ENCODE measurements around the gene NAA10. TPM values are rescaled to one million over a fixed set of nuclear protein-coding genes. Genes with fewer than 3 reads are reported as not detected.

Gene NAA10
- total and polyA plus RNA-seq, 2 of the 13 experiments (the other 11 are each of a cell fraction or from before 2014, with no cell fraction given), result 49.2 to 51.7 TPM

DNA sequence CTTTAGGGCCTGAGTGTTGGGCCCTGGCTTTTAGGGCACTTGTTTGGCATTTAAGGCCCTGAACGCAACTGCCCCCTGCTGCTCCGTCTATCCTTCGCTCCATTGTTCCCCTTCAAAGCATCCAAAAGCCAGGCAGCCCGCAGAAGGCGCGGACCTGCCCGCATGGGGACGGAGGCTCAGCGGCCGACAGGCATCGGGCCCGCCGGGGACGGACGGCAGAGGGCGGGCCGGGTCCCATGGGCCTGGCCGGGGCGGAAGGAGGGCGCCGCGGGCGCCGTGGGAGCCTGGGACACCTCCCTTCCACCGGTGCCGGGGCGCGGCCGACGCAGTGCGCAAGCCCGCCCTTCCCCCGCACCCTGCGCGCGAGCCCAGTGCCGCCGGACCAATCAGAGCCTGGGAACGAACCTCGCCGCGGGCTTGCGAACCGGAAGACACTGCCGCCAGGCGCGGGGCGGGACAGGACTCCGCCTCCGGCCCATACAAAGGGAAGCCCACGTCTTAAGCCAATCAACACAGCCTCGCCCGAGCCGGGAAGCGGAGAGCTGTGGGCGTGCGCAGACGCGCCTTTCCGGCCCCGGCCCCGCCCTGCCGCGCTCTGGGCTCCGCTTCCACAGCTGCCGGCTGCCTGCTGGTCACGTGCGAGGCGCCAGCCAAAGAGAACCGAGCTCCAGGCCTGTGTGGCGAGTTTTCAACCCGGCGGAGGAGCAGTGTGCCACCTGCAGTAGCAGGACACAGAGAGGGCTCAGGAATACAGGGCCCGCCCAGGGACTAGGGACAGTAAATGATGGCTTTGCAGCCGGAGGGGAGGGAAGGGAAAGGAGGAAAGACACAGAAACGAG lies 6.7 kb downstream of the NAA10 start:
- ChIA-PET POLR2A (interaction anchor here (0.5 to 4.2 kb wide), 19 partner anchors 7 to 301 kb away, joined by 3 to 82 read pairs (median 4); partner anchors contain the start of genes HCFC1, IDH3G, IRAK1 and L1CAM), CTCF (ENCODE audit: low intra/inter-chr PET ratio, low total read pairs) (no interaction called here)
- Histone ChIP-seq H3K36me3 (replicated peaks in 1 of 2; ENCODE audit: control insufficient read depth in 1 of 2, insufficient read depth in 2 of 2, low read length in 2 of 2) (peaks cover 1 to 8% of the 10 kb centered on the region in 2 experiments; a peak in 1 of 5 replicates), H3K4me2 (ENCODE audit: low read depth, low read length) (peak overlapping the region; percentile 76), H3K27me3 (ENCODE audit: control insufficient read depth in 1 of 2, insufficient read depth in 2 of 2, low read length in 2 of 2) (no peaks in the 10 kb centered on the region), H3K79me2 (ENCODE audit: insufficient read depth, low read length) (no peaks in the 10 kb centered on the region), H3K27ac (ENCODE audit: extremely low read length, insufficient read depth, low read length) (peak overlapping the region; percentile 89), H3K9me3 (ENCODE audit: low read length) (no peaks in the 10 kb centered on the region), H3K9ac (ENCODE audit: insufficient read depth, low read depth, low read length) (peak overlapping the region; percentile 89), H3K4me1 (ENCODE audit: insufficient read depth, low read length) (peaks cover 52% of the 10 kb centered on the region), H3K4me3 (replicated peaks in 1 of 3; ENCODE audit: insufficient read depth in 1 of 3, low read depth in 2 of 3, low read length in 3 of 3) (peak overlapping the region; percentile 71 to 79 (median 76)), H4K20me1 (ENCODE audit: insufficient read depth, low read length) (no peaks in the 10 kb centered on the region), H2AFZ (ENCODE audit: low read length) (no peak overlapping the region)
- BruUV-seq (replicated peaks), result no TSS peak
- DNase-seq (ENCODE audit: low spot score), result peak; percentile 90
- WGBS (ENCODE audit: low lambda C conversion rate), result 7% methylated on average over 3 of the region's 76 CpGs
- in situ Hi-C loops (cut with HindIII; ENCODE audit: extremely low pct_ligation_motif_present, low pct_unique_long_range_greater_than_20kb) (no loop called here), intact Hi-C loops (cut with micrococcal nuclease; ENCODE audit: unreplicated experiment) (no loop called here)
- ATAC-seq, result peak; percentile 89
- FAIRE-seq, result peak; percentile 93
- peak; percentile 84 for TF ChIP-seq ELF1 (CRISPR knock-in tag; IDR thresholded peaks at IDR 0.05)
- no peak for TF ChIP-seq MZF1 (CRISPR knock-in tag; IDR thresholded peaks at IDR 0.05; ENCODE audit: borderline replicate concordance)
- TF ChIP-seq MIER3 (CRISPR knock-in tag; IDR thresholded peaks at IDR 0.05; ENCODE audit: borderline replicate concordance), result 0 out of 2 replicates have a peak, but pooled peaks have one; percentile 20
- no peak for TF ChIP-seq KLF16 (CRISPR knock-in tag; IDR thresholded peaks at IDR 0.05)
- no peak for TF ChIP-seq TCF7L2 (IDR thresholded peaks at IDR 0.05; ENCODE audit: low read depth, low read length)
- peak; percentile 78; the same call in 1 of the 2 replicates for TF ChIP-seq KLF12 (CRISPR knock-in tag; IDR thresholded peaks at IDR 0.05; ENCODE audit: borderline replicate concordance)
- peak; percentile 43; the same call in 1 of the 2 replicates for TF ChIP-seq SALL1 (CRISPR knock-in tag; IDR thresholded peaks at IDR 0.05)
- TF ChIP-seq NKX3-1 (CRISPR knock-in tag; IDR thresholded peaks at IDR 0.05), result 0 out of 2 replicates have a peak, but pooled peaks have one; percentile 6
- TF ChIP-seq, protein P1, sequence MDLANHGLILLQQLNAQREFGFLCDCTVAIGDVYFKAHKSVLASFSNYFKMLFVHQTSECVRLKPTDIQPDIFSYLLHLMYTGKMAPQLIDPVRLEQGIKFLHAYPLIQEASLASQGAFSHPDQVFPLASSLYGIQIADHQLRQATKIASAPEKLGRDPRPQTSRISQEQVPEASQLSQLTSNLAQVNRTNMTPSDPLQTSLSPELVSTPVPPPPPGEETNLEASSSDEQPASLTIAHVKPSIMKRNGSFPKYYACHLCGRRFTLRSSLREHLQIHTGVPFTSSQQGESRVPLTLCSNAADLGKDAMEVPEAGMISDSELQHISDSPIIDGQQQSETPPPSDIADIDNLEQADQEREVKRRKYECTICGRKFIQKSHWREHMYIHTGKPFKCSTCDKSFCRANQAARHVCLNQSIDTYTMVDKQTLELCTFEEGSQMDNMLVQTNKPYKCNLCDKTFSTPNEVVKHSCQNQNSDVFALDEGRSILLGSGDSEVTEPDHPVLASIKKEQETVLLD (CRISPR knock-in tag; IDR thresholded peaks at IDR 0.05; ENCODE audit: low read depth), result peak; percentile 41
- TF ChIP-seq ZNF572 (CRISPR knock-in tag; IDR thresholded peaks at IDR 0.05), result no peak
- TF ChIP-seq SRY (CRISPR knock-in tag; IDR thresholded peaks at IDR 0.05), result 0 out of 2 replicates have a peak, but pooled peaks have one; percentile 64
- TF ChIP-seq ZBTB7B (CRISPR knock-in tag; IDR thresholded peaks at IDR 0.05), result 0 out of 2 replicates have a peak, but pooled peaks have one; percentile 20
- TF ChIP-seq NCOR1 (IDR thresholded peaks at IDR 0.05; ENCODE audit: borderline replicate concordance, low read length), result peak; percentile 17; the same call in 1 of the 2 replicates
- no peak for TF ChIP-seq CHD2 (IDR thresholded peaks at IDR 0.05; ENCODE audit: low read depth, low read length)
- peak; percentile 80 for TF ChIP-seq RBFOX2 (IDR thresholded peaks at IDR 0.05; ENCODE audit: low read depth, low read length)
- TF ChIP-seq, protein P2, sequence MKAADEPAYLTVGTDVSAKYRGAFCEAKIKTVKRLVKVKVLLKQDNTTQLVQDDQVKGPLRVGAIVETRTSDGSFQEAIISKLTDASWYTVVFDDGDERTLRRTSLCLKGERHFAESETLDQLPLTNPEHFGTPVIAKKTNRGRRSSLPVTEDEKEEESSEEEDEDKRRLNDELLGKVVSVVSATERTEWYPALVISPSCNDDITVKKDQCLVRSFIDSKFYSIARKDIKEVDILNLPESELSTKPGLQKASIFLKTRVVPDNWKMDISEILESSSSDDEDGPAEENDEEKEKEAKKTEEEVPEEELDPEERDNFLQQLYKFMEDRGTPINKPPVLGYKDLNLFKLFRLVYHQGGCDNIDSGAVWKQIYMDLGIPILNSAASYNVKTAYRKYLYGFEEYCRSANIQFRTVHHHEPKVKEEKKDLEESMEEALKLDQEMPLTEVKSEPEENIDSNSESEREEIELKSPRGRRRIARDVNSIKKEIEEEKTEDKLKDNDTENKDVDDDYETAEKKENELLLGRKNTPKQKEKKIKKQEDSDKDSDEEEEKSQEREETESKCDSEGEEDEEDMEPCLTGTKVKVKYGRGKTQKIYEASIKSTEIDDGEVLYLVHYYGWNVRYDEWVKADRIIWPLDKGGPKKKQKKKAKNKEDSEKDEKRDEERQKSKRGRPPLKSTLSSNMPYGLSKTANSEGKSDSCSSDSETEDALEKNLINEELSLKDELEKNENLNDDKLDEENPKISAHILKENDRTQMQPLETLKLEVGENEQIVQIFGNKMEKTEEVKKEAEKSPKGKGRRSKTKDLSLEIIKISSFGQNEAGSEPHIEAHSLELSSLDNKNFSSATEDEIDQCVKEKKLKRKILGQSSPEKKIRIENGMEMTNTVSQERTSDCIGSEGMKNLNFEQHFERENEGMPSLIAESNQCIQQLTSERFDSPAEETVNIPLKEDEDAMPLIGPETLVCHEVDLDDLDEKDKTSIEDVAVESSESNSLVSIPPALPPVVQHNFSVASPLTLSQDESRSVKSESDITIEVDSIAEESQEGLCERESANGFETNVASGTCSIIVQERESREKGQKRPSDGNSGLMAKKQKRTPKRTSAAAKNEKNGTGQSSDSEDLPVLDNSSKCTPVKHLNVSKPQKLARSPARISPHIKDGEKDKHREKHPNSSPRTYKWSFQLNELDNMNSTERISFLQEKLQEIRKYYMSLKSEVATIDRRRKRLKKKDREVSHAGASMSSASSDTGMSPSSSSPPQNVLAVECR (CRISPR knock-in tag; IDR thresholded peaks at IDR 0.05; ENCODE audit: borderline replicate concordance), result peak; percentile 75; the same call in 1 of the 2 replicates
- TF ChIP-seq GABPA (IDR thresholded peaks at IDR 0.05; ENCODE audit: low read depth, low read length), result no peak
- peak; percentile 83 for TF ChIP-seq GABPA (CRISPR knock-in tag; IDR thresholded peaks at IDR 0.05; ENCODE audit: low read depth)
- TF ChIP-seq HOXA3 (CRISPR knock-in tag; IDR thresholded peaks at IDR 0.05), result peak; percentile 68; the same call in 1 of the 2 replicates
